GM12891 (cell line): ENCODE data around the gene GALNT6.

Experiments used
- DNase-seq: peaks from one replicate; pipeline ENCODE4 v3.0.0; 2011; ENCODE audit warnings: low spot score; ENCODE audit not compliant: insufficient read length
- FAIRE-seq: peaks from 2 replicates; lab custom pipeline; 2011; peaks lifted over from hg19 to GRCh38; lab: Jason Lieb, UNC
- PAX5 ChIP-seq: IDR thresholded peaks from 2 replicates; pipeline ENCODE4 v1.6.1; 2011; ENCODE audit warnings: low read length, moderate library complexity, mild to moderate bottlenecking; ENCODE audit not compliant: insufficient read depth, severe bottlenecking
- POLR2A ChIP-seq: IDR thresholded peaks from 2 replicates; pipeline ENCODE4 v1.6.1; 2011; ENCODE audit warnings: low read depth, low read length, control low read depth
- POLR2AphosphoS5 ChIP-seq: IDR thresholded peaks from 2 replicates; pipeline ENCODE4 v1.6.1; 2011; ENCODE audit warnings: low read depth, low read length, control low read depth
- POU2F2 ChIP-seq: IDR thresholded peaks from 2 replicates; pipeline ENCODE4 v1.6.1; 2011; ENCODE audit warnings: low read depth, mild to moderate bottlenecking, control low read depth, low read length, moderate library complexity
- SPI1 ChIP-seq: IDR thresholded peaks from 2 replicates; pipeline ENCODE4 v1.6.1; 2011; ENCODE audit warnings: low read depth, low read length, control low read depth
- TAF1 ChIP-seq: IDR thresholded peaks from 2 replicates; pipeline ENCODE4 v1.6.1; 2011; ENCODE audit warnings: low read depth, low read length, control low read depth

The GALNT6 gene

DNA sequence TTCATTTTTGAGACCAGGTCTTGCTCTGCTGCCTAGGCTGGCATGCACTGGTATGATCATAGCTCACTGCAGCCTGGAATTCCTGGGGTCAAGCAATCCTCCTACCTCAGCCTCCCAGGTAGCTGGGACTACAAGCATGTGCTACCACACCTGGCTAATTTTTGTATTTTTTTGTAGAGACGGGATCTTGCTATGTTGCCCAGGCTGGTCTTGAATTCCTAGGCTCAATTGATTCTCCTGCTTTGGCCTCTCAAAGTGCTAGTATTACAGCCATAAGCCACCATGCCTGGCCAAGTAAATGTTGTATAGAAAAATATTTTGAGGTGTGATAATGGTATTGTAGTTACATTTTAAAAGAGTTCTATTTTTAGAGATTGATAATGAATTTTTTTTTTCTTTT, 79.8 kb downstream of the GALNT6 start:
- no peak for DNase-seq

DNA sequence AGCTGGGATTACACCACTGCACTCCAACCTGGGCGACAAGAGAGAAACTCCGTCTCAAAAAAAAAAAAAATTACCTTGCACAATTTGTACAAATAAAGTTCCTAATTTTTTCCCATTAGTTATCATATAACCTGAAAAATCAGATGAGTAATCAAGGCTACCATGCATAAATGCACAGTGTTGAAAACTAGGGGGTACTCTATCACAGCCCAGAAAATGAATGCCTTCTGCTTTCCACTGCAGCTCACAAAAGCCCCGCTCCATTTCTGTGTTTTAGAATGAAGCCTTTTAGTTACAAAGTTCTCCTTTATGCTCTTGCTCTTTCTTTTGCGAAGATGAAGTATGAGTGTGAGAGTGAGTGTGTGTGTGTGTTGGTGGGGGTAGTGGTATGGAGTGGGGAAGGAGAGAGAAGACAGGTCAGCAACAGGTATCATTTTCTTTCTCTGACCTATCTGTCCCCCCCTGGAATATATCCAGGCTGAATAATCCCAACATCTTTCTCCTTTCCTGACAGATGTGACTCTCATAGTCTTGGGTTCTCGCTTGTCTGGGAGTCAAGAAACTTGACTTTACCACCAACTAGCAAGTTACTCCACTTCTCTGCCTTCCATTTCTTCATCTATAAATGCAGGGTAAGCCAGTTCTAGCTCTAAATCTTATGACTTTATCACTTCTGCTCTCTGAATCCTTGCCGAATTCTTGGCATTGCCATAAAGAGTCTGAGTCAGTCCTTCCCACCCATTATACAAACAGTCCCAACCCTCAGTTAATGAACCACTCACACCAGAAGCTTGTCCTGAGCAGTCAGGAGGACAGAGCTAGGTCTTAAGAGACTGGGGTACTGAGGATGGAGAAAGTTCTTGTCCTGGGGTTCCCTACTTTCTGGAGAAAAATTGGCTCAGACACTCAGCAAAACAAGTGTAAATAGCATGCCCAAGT, 83.3 kb downstream of the GALNT6 start:
- DNase-seq, result no peak
- no peak for FAIRE-seq
- no peak for TF ChIP-seq POLR2A
- no peak for TF ChIP-seq POU2F2
- TF ChIP-seq TAF1, result no peak
- TF ChIP-seq POLR2AphosphoS5, result no peak
- TF ChIP-seq SPI1, result no peak
- TF ChIP-seq PAX5, result no peak

More for the DNA sequence above, 79.8 kb downstream of the GALNT6 start:
- FAIRE-seq, result no peak
- TF ChIP-seq POLR2AphosphoS5, result no peak
- TF ChIP-seq POLR2A, result no peak
- TF ChIP-seq SPI1, result no peak
- no peak for TF ChIP-seq POU2F2
- no peak for TF ChIP-seq PAX5
- no peak for TF ChIP-seq TAF1

DNA sequence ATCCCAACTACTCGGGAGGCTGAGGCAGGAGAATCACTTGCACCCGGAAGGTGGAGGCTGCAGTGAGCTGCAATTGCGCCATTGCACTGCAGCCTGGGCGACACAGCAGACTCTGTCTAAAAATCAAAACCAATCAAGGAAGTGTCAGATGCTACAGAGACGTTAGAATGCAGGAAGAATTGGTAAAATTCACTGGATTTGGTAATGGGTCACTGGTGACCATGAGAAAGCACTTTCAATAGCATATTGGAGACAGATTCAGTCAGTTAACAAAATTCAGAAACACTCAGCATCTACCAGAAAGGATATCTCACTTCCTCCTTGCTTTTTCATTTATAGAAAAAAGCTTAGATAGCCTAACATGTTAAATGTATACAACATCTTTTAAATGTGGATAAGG, 84.7 kb downstream of the GALNT6 start:
- FAIRE-seq (no peak), DNase-seq (no peak)
- TF ChIP-seq PAX5, result no peak
- peak; percentile 70 for TF ChIP-seq SPI1
